Measurements from ENCODE around the gene SLC46A2. TPM values are rescaled to one million over a fixed set of nuclear protein-coding genes. Genes with fewer than 3 reads are reported as not detected.

The SLC46A2 gene
- polyA plus RNA-seq, result 1 to 10 TPM; 1.0 to 1.6 TPM

- Histone ChIP-seq H3K4me3 (ENCODE audit: low read depth in 1 of 2, low read length in 2 of 2) (peak within 1 kb of the TSS; percentile 19 to 40), H3K27me3 (ENCODE audit: control insufficient read depth in 1 of 2, insufficient read depth in 2 of 2, low read length in 2 of 2) (peaks cover 3% of the 10 kb centered on the region in 2 donors), H3K4me1 (ENCODE audit: control insufficient read depth in 2 of 2, insufficient read depth in 2 of 2, low read length in 1 of 2) (peaks cover 0 to 12% of the 10 kb centered on the region in 2 donors), H3K36me3 (ENCODE audit: control insufficient read depth in 2 of 2, insufficient read depth in 2 of 2, low read length in 1 of 2) (no peaks in the 10 kb centered on the region), H3K27ac (ENCODE audit: low read depth in 2 of 2, low read length in 1 of 2) (no peak within 1 kb of the TSS), H3K9me3 (ENCODE audit: control insufficient read depth in 2 of 2, insufficient read depth in 1 of 2, low read depth in 1 of 2, low read length in 1 of 2) (no peaks in the 10 kb centered on the region)
- 15 to 18% methylated on average over 70 to 78 of the region's 78 CpGs for WGBS, 2 donors
Observed at GRCh38 chr9:112890106-112891081, at the start of gene SLC46A2. Gene SLC46A2, minus strand, starts transcription at chr9:112890876. Its CDS starts 195 bp downstream, at chr9:112890681.

GRCh38 chr9:112939418-112939817 lies 48.7 kb upstream of the SLC46A2 start:
- Histone ChIP-seq H3K27me3 (ENCODE audit: control insufficient read depth in 1 of 2, insufficient read depth in 2 of 2, low read length in 2 of 2) (peaks cover 0 to 3% of the 10 kb centered on the region in 2 donors), H3K9me3 (ENCODE audit: control insufficient read depth in 2 of 2, insufficient read depth in 1 of 2, low read depth in 1 of 2, low read length in 1 of 2) (peaks cover 2% of the 10 kb centered on the region in 2 donors), H3K36me3 (ENCODE audit: control insufficient read depth in 2 of 2, insufficient read depth in 2 of 2, low read length in 1 of 2) (no peaks in the 10 kb centered on the region), H3K27ac (ENCODE audit: low read depth in 2 of 2, low read length in 1 of 2) (no peak overlapping the region), H3K4me3 (ENCODE audit: low read depth in 1 of 2, low read length in 2 of 2) (no peak overlapping the region), H3K4me1 (ENCODE audit: control insufficient read depth in 2 of 2, insufficient read depth in 2 of 2, low read length in 1 of 2) (no peaks in the 10 kb centered on the region)

GRCh38 chr9:112933696-112934095 lies 43.0 kb upstream of the SLC46A2 start:
- Histone ChIP-seq H3K4me3 (ENCODE audit: low read depth in 1 of 2, low read length in 2 of 2) (no peak overlapping the region), H3K27ac (ENCODE audit: low read depth in 2 of 2, low read length in 1 of 2) (no peak overlapping the region), H3K4me1 (ENCODE audit: control insufficient read depth in 2 of 2, insufficient read depth in 2 of 2, low read length in 1 of 2) (no peaks in the 10 kb centered on the region), H3K27me3 (ENCODE audit: control insufficient read depth in 1 of 2, insufficient read depth in 2 of 2, low read length in 2 of 2) (no peaks in the 10 kb centered on the region), H3K9me3 (ENCODE audit: control insufficient read depth in 2 of 2, insufficient read depth in 1 of 2, low read depth in 1 of 2, low read length in 1 of 2) (no peaks in the 10 kb centered on the region), H3K36me3 (ENCODE audit: control insufficient read depth in 2 of 2, insufficient read depth in 2 of 2, low read length in 1 of 2) (no peaks in the 10 kb centered on the region)
- WGBS, 2 donors, result 69 to 80% methylated on average over 2 of the region's 2 CpGs

GRCh38 chr9:112925058-112925641 lies 34.5 kb upstream of the SLC46A2 start:
- Histone ChIP-seq H3K27me3 (ENCODE audit: control insufficient read depth in 1 of 2, insufficient read depth in 2 of 2, low read length in 2 of 2) (no peaks in the 10 kb centered on the region), H3K9me3 (ENCODE audit: control insufficient read depth in 2 of 2, insufficient read depth in 1 of 2, low read depth in 1 of 2, low read length in 1 of 2) (no peaks in the 10 kb centered on the region), H3K4me3 (ENCODE audit: low read depth in 1 of 2, low read length in 2 of 2) (no peak overlapping the region), H3K4me1 (ENCODE audit: control insufficient read depth in 2 of 2, insufficient read depth in 2 of 2, low read length in 1 of 2) (no peaks in the 10 kb centered on the region), H3K27ac (ENCODE audit: low read depth in 2 of 2, low read length in 1 of 2) (no peak overlapping the region), H3K36me3 (ENCODE audit: control insufficient read depth in 2 of 2, insufficient read depth in 2 of 2, low read length in 1 of 2) (no peaks in the 10 kb centered on the region)
- WGBS, 2 donors, result 26 to 30% methylated on average over 8 of the region's 8 CpGs

- Histone ChIP-seq H3K4me1 (ENCODE audit: control insufficient read depth in 2 of 2, insufficient read depth in 2 of 2, low read length in 1 of 2) (no peaks in the 10 kb centered on the region), H3K9me3 (ENCODE audit: control insufficient read depth in 2 of 2, insufficient read depth in 1 of 2, low read depth in 1 of 2, low read length in 1 of 2) (no peaks in the 10 kb centered on the region), H3K27ac (ENCODE audit: low read depth in 2 of 2, low read length in 1 of 2) (no peak overlapping the region), H3K4me3 (ENCODE audit: low read depth in 1 of 2, low read length in 2 of 2) (no peak overlapping the region), H3K36me3 (ENCODE audit: control insufficient read depth in 2 of 2, insufficient read depth in 2 of 2, low read length in 1 of 2) (no peaks in the 10 kb centered on the region), H3K27me3 (ENCODE audit: control insufficient read depth in 1 of 2, insufficient read depth in 2 of 2, low read length in 2 of 2) (no peaks in the 10 kb centered on the region)
- WGBS, 2 donors, result 17 to 23% methylated on average over 3 of the region's 3 CpGs
Observed at GRCh38 chr9:112921549-112921948, 30.9 kb upstream of the SLC46A2 start.

GRCh38 chr9:112917987-112918362 lies 27.3 kb upstream of the SLC46A2 start:
- H3K36me3 ChIP-seq (ENCODE audit: control insufficient read depth in 2 of 2, insufficient read depth in 2 of 2, low read length in 1 of 2), result no peaks in the 10 kb centered on the region
- no peaks in the 10 kb centered on the region for H3K9me3 ChIP-seq (ENCODE audit: control insufficient read depth in 2 of 2, insufficient read depth in 1 of 2, low read depth in 1 of 2, low read length in 1 of 2)
- no peaks in the 10 kb centered on the region for H3K4me1 ChIP-seq (ENCODE audit: control insufficient read depth in 2 of 2, insufficient read depth in 2 of 2, low read length in 1 of 2)
- 40 to 53% methylated on average over 1 of the region's 1 CpG for whole genome bisulfite sequencing, 2 donors
- H3K27ac ChIP-seq (ENCODE audit: low read depth in 2 of 2, low read length in 1 of 2), result no peak overlapping the region
- no peak overlapping the region for H3K4me3 ChIP-seq (ENCODE audit: low read depth in 1 of 2, low read length in 2 of 2)
- H3K27me3 ChIP-seq (ENCODE audit: control insufficient read depth in 1 of 2, insufficient read depth in 2 of 2, low read length in 2 of 2), result no peaks in the 10 kb centered on the region

- Histone ChIP-seq H3K36me3 (ENCODE audit: control insufficient read depth in 2 of 2, insufficient read depth in 2 of 2, low read length in 1 of 2) (no peaks in the 10 kb centered on the region), H3K4me3 (ENCODE audit: low read depth in 1 of 2, low read length in 2 of 2) (no peak overlapping the region), H3K27ac (ENCODE audit: low read depth in 2 of 2, low read length in 1 of 2) (no peak overlapping the region), H3K9me3 (ENCODE audit: control insufficient read depth in 2 of 2, insufficient read depth in 1 of 2, low read depth in 1 of 2, low read length in 1 of 2) (no peaks in the 10 kb centered on the region), H3K4me1 (ENCODE audit: control insufficient read depth in 2 of 2, insufficient read depth in 2 of 2, low read length in 1 of 2) (no peaks in the 10 kb centered on the region), H3K27me3 (ENCODE audit: control insufficient read depth in 1 of 2, insufficient read depth in 2 of 2, low read length in 2 of 2) (no peaks in the 10 kb centered on the region)
- WGBS, 2 donors, result 56 to 58% methylated on average over 1 of the region's 1 CpG
Observed at GRCh38 chr9:112917047-112917986, 26.6 kb upstream of the SLC46A2 start.

GRCh38 chr9:112914524-112914923 lies 23.8 kb upstream of the SLC46A2 start:
- H3K9me3 ChIP-seq (ENCODE audit: control insufficient read depth in 2 of 2, insufficient read depth in 1 of 2, low read depth in 1 of 2, low read length in 1 of 2), result no peaks in the 10 kb centered on the region
- H3K4me3 ChIP-seq (ENCODE audit: low read depth in 1 of 2, low read length in 2 of 2), result no peak overlapping the region
- 72 to 80% methylated on average over 2 of the region's 2 CpGs for WGBS, 2 donors
- no peaks in the 10 kb centered on the region for H3K4me1 ChIP-seq (ENCODE audit: control insufficient read depth in 2 of 2, insufficient read depth in 2 of 2, low read length in 1 of 2)
- no peak overlapping the region for H3K27ac ChIP-seq (ENCODE audit: low read depth in 2 of 2, low read length in 1 of 2)
- H3K36me3 ChIP-seq (ENCODE audit: control insufficient read depth in 2 of 2, insufficient read depth in 2 of 2, low read length in 1 of 2), result no peaks in the 10 kb centered on the region
- H3K27me3 ChIP-seq (ENCODE audit: control insufficient read depth in 1 of 2, insufficient read depth in 2 of 2, low read length in 2 of 2), result no peaks in the 10 kb centered on the region

- Histone ChIP-seq H3K9me3 (ENCODE audit: control insufficient read depth in 2 of 2, insufficient read depth in 1 of 2, low read depth in 1 of 2, low read length in 1 of 2) (no peaks in the 10 kb centered on the region), H3K36me3 (ENCODE audit: control insufficient read depth in 2 of 2, insufficient read depth in 2 of 2, low read length in 1 of 2) (no peaks in the 10 kb centered on the region)
Observed at GRCh38 chr9:112913326-112913725, 22.6 kb upstream of the SLC46A2 start.

More at GRCh38 chr9:112913326-112913725, 22.6 kb upstream of the SLC46A2 start:
- Histone ChIP-seq H3K27ac (ENCODE audit: low read depth in 2 of 2, low read length in 1 of 2) (no peak overlapping the region), H3K27me3 (ENCODE audit: control insufficient read depth in 1 of 2, insufficient read depth in 2 of 2, low read length in 2 of 2) (no peaks in the 10 kb centered on the region), H3K4me3 (ENCODE audit: low read depth in 1 of 2, low read length in 2 of 2) (no peak overlapping the region), H3K4me1 (ENCODE audit: control insufficient read depth in 2 of 2, insufficient read depth in 2 of 2, low read length in 1 of 2) (no peaks in the 10 kb centered on the region)
- WGBS, 2 donors, result 91 to 92% methylated on average over 4 of the region's 4 CpGs

All from esophagus (tissue), 2 donors.